CD14-positive monocyte (primary cell): Measurements from ENCODE around the gene TMEM129. TPM values are rescaled to one million over a fixed set of nuclear protein-coding genes. Genes with fewer than 3 reads are reported as not detected.
A peak's percentile ranks its signal among the peaks of the same experiment; 100 is the strongest.

Source experiments
- DNase-seq, 3 donors: peaks; one replicate each; pipeline ENCODE4 v3.0.0-alpha.2; 2011 to 2022
- H2AFZ ChIP-seq: 2 replicates; pipeline ENCODE4 v1.6.0; 2012; ENCODE audit warnings: mild to moderate bottlenecking, low read depth, low read length, inconsistent platforms; ENCODE audit not compliant: insufficient read depth, poor library complexity, severe bottlenecking
- H3K27ac ChIP-seq, 2 donors: 1 replicate in 1 of 2; 2 replicates in 1 of 2; pipeline ENCODE4 v1.5.1; 2012 to 2013; ENCODE audit warnings: low read length in 2 of 2, control low read depth in 1 of 2, inconsistent platforms in 1 of 2, low read depth in 1 of 2, mild to moderate bottlenecking in 1 of 2
- H3K27me3 ChIP-seq, 2 donors: one replicate each; pipeline versions ENCODE4 v1.6.0 to v1.6.1; 2011 to 2013; ENCODE audit warnings: low read length in 2 of 2; ENCODE audit not compliant: control insufficient read depth in 2 of 2, insufficient read depth in 2 of 2
- H3K36me3 ChIP-seq, 2 donors: replicated peaks in 1 of 2; 1 replicate in 1 of 2; 2 replicates in 1 of 2; pipeline versions ENCODE4 v1.5.1 to v1.6.1; 2012 to 2013; ENCODE audit warnings: low read length in 2 of 2, control low read depth in 1 of 2, inconsistent platforms in 1 of 2, mild to moderate bottlenecking in 1 of 2; ENCODE audit not compliant: insufficient read depth in 2 of 2, control insufficient read depth in 1 of 2
- H3K4me1 ChIP-seq, 2 donors: 1 replicate in 1 of 2; 2 replicates in 1 of 2; pipeline versions ENCODE4 v1.5.1 to v1.6.1; 2012 to 2013; ENCODE audit warnings: low read length in 2 of 2, control low read depth in 1 of 2, inconsistent platforms in 1 of 2, mild to moderate bottlenecking in 1 of 2, moderate library complexity in 1 of 2; ENCODE audit not compliant: insufficient read depth in 2 of 2, control insufficient read depth in 1 of 2
- H3K4me2 ChIP-seq: replicated peaks from 2 replicates; pipeline ENCODE3; 2012; ENCODE audit warnings: low read length, moderate library complexity, mild to moderate bottlenecking; ENCODE audit not compliant: poor library complexity, severe bottlenecking; ENCODE audit errors: extremely low read depth
- H3K4me3 ChIP-seq, 3 experiments: fragments of 200-600 bp in 1 of 3; sonication (generic) in 1 of 3; replicated peaks in 1 of 3; 1 replicate in 2 of 3; 2 replicates in 1 of 3; pipeline ENCODE4 v1.5.1; 2011 to 2013; ENCODE audit warnings: low read length in 3 of 3, mild to moderate bottlenecking in 3 of 3, control low read depth in 2 of 3, low read depth in 2 of 3, inconsistent platforms in 1 of 3, moderate library complexity in 1 of 3
- H3K79me2 ChIP-seq: 2 replicates; pipeline ENCODE4 v1.6.0; 2012; ENCODE audit warnings: mild to moderate bottlenecking, control low read depth, inconsistent platforms, low read length, moderate library complexity; ENCODE audit not compliant: insufficient read depth
- H3K9ac ChIP-seq: 2 replicates; pipeline ENCODE4 v1.6.0; 2017; ENCODE audit warnings: low read length, mild to moderate bottlenecking; ENCODE audit not compliant: insufficient read depth, poor library complexity, severe bottlenecking
- H3K9me3 ChIP-seq, 2 donors: replicated peaks in 1 of 2; 1 replicate in 1 of 2; 2 replicates in 1 of 2; pipeline versions ENCODE4 v1.5.1 to v1.6.1; 2012 to 2013; ENCODE audit warnings: low read length in 2 of 2, control low read depth in 1 of 2; ENCODE audit not compliant: control insufficient read depth in 1 of 2, insufficient read depth in 1 of 2
- H4K20me1 ChIP-seq: 2 replicates; pipeline ENCODE4 v1.6.0; 2012; ENCODE audit warnings: mild to moderate bottlenecking, low read length, control low read depth, moderate library complexity; ENCODE audit not compliant: insufficient read depth
- H3K27ac Mint-ChIP-seq, 7 donors: one replicate each; pipeline ENCODE4 v1.8.0; 2020; ENCODE audit warnings: mild to moderate bottlenecking in 7 of 7, mixed read lengths in 7 of 7, moderate library complexity in 6 of 7, inconsistent platforms in 2 of 7
- H3K27me3 Mint-ChIP-seq, 3 donors: one replicate each; pipeline ENCODE4 v1.8.0; 2021 to 2022; ENCODE audit warnings: low read depth in 3 of 3, mild to moderate bottlenecking in 3 of 3, mixed read lengths in 3 of 3, moderate library complexity in 3 of 3, inconsistent platforms in 1 of 3
- H3K36me3 Mint-ChIP-seq, 2 donors: one replicate each; pipeline ENCODE4 v1.8.0; 2020; ENCODE audit warnings: mixed read lengths in 2 of 2, inconsistent platforms in 1 of 2, mild to moderate bottlenecking in 1 of 2
- H3K4me1 Mint-ChIP-seq: one replicate; pipeline ENCODE4 v1.8.0; 2020; ENCODE audit warnings: mild to moderate bottlenecking, mixed read lengths
- H3K4me3 Mint-ChIP-seq, 2 donors: one replicate each; pipeline ENCODE4 v1.8.0; 2020; ENCODE audit warnings: mild to moderate bottlenecking in 2 of 2, mixed read lengths in 2 of 2, moderate library complexity in 1 of 2
- H3K9me3 Mint-ChIP-seq, 7 donors: one replicate each; pipeline ENCODE4 v1.8.0; 2020 to 2022; ENCODE audit warnings: mixed read lengths in 7 of 7, mild to moderate bottlenecking in 6 of 7, moderate library complexity in 6 of 7, inconsistent platforms in 2 of 7
- WGBS: methylation state at CpG from one replicate; pipeline ENCODE4 v1.1.5; 2013; ENCODE audit warnings: missing lambda C conversion rate; ENCODE audit not compliant: insufficient coverage; 5-methylcytosine and 5-hydroxymethylcytosine counted together
- intact Hi-C, 2 donors: fragments of 100-400 bp; cut with micrococcal nuclease; formaldehyde crosslinking; loops; one replicate each; pipeline versions ENCODE4 v1.15.0 to v1.15.1; 2023
- polyA plus RNA-seq, 3 donors: library from polyadenylated mRNA; depleted of rRNA in 1 of 3; unstranded in 2 of 3; stranded (reverse) in 1 of 3; fragments of 300-500 nt in 2 of 3; fragments of >200 nt in 1 of 3; fragmentation: Illumina TruSeq in 2 of 3; gene quantifications; 1 replicate in 2 of 3; 2 replicates in 1 of 3; pipeline ENCODE4 v1.2.3, GENCODE V29; 2012 to 2021
- TF ChIP-seq, protein P1 (sequence below): fragments of 200-600 bp; IDR thresholded peaks from one replicate; pipeline ENCODE4 v1.8.0; 2022; ENCODE audit warnings: antibody characterized with exemption, mild to moderate bottlenecking

Gene TMEM129
- polyA plus RNA-seq, 3 donors, result 22.4 to 40.2 (median 24.1) TPM

DNA sequence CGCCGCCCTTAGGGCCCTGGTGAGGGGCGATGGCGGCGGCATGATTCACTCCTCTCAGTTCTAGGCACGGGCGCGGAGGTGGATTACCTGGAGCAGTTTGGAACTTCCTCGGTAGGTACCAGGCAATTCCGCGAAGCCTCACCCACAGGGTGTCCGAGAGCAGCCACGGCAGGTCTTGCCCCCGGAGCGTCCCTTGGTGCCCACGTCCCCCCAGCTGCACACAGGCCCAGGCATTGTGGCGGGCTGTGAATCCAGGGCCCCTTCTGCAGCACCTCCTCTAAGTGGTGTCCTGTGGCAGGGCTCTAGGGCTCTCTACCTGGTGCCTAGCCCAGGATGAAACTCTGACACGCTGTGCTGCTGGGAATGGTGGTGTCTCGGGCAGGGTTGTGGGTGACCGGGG, 14.1 kb upstream of the TMEM129 start:
- WGBS, result 96% methylated on average over 17 of the region's 20 CpGs
- no peak for DNase-seq
- H3K4me1 Mint-ChIP-seq, result no peaks in the 10 kb centered on the region
- no peaks in the 10 kb centered on the region for H3K4me1 ChIP-seq
- H2AFZ ChIP-seq, result no peak overlapping the region
- H3K4me3 ChIP-seq, result no peak overlapping the region
- H3K36me3 ChIP-seq, result peaks cover 97 to 99% of the 10 kb centered on the region in 2 donors
- TF ChIP-seq, protein P1, sequence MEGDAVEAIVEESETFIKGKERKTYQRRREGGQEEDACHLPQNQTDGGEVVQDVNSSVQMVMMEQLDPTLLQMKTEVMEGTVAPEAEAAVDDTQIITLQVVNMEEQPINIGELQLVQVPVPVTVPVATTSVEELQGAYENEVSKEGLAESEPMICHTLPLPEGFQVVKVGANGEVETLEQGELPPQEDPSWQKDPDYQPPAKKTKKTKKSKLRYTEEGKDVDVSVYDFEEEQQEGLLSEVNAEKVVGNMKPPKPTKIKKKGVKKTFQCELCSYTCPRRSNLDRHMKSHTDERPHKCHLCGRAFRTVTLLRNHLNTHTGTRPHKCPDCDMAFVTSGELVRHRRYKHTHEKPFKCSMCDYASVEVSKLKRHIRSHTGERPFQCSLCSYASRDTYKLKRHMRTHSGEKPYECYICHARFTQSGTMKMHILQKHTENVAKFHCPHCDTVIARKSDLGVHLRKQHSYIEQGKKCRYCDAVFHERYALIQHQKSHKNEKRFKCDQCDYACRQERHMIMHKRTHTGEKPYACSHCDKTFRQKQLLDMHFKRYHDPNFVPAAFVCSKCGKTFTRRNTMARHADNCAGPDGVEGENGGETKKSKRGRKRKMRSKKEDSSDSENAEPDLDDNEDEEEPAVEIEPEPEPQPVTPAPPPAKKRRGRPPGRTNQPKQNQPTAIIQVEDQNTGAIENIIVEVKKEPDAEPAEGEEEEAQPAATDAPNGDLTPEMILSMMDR, result no peak
- no peak overlapping the region for H3K27ac Mint-ChIP-seq
- H3K9me3 Mint-ChIP-seq, result peaks cover 20 to 51% (median 30%) of the 10 kb centered on the region in 7 donors
- peaks cover 0 to 2% (median 0%) of the 10 kb centered on the region in 3 donors for H3K27me3 Mint-ChIP-seq
- intact Hi-C loops, result no loop called here
- no peak overlapping the region for H3K27ac ChIP-seq
- peaks cover 65% of the 10 kb centered on the region for H4K20me1 ChIP-seq
- H3K36me3 Mint-ChIP-seq, result peaks cover 82 to 98% of the 10 kb centered on the region in 2 donors
- H3K79me2 ChIP-seq, result peaks cover 71% of the 10 kb centered on the region
- no peak overlapping the region for H3K4me2 ChIP-seq
- no peak overlapping the region for H3K4me3 Mint-ChIP-seq
- peaks cover 20 to 32% of the 10 kb centered on the region in 2 donors for H3K9me3 ChIP-seq
- H3K27me3 ChIP-seq, result no peaks in the 10 kb centered on the region
- H3K9ac ChIP-seq, result no peak overlapping the region

DNA sequence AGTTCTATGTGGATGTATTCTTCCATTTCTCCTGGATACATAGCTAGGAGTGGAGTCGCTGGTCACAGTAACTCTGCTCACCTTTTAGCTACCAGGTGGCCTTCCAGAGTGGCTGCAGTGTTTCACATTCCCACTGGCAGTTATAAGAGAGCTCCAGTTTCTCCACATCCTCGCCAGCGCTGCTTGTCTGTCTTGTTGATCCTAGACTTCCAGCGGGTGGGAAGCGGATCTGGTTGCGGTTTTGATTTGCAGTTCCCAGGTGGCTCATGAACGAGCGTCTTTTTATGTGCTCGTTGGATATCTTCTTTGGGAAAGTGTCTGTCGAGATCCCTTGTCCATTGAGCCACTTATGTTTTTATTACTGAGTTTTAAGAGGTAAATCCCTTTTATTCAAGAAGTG, 11.8 kb upstream of the TMEM129 start:
- no peak overlapping the region for H3K4me2 ChIP-seq
- Mint-ChIP-seq H3K4me1 (peaks cover 20% of the 10 kb centered on the region), H3K36me3 (peaks cover 88 to 97% of the 10 kb centered on the region in 2 donors), H3K27ac (peak overlapping the region in 1 of 7 donors; percentile 58), H3K9me3 (peaks cover 10 to 39% (median 21%) of the 10 kb centered on the region in 7 donors), H3K4me3 (no peak overlapping the region), H3K27me3 (peaks cover 0 to 2% (median 0%) of the 10 kb centered on the region in 3 donors)
- H3K27me3 ChIP-seq, result no peaks in the 10 kb centered on the region
- H2AFZ ChIP-seq, result no peak overlapping the region
- no peak overlapping the region for H3K27ac ChIP-seq
- WGBS, result 98% methylated on average over 9 of the region's 10 CpGs
- intact Hi-C loops, result no loop called here
- no peak overlapping the region for H3K9ac ChIP-seq
- peaks cover 18 to 22% of the 10 kb centered on the region in 2 donors for H3K4me1 ChIP-seq
- DNase-seq, result no peak
- H4K20me1 ChIP-seq, result peaks cover 71% of the 10 kb centered on the region
- peaks cover 92 to 96% of the 10 kb centered on the region in 2 donors for H3K36me3 ChIP-seq
- no peak overlapping the region for H3K4me3 ChIP-seq
- TF ChIP-seq, protein P1, result no peak
- peaks cover 12 to 23% of the 10 kb centered on the region in 2 donors for H3K9me3 ChIP-seq
- peaks cover 84% of the 10 kb centered on the region for H3K79me2 ChIP-seq
